Muscle layer of duodenum (tissue), 2 donors: ENCODE results near the gene TIPARP.

ENCODE experiments used
- H3K27ac ChIP-seq: one replicate; pipeline ENCODE4 v1.7.0; 2013; ENCODE audit warnings: mild to moderate bottlenecking, low read length
- H3K27me3 ChIP-seq: one replicate; pipeline ENCODE4 v1.7.0; 2013; ENCODE audit warnings: low read depth, mild to moderate bottlenecking, control low read depth, low read length
- H3K36me3 ChIP-seq, 2 donors: one replicate each; pipeline ENCODE4 v1.7.0; 2013; ENCODE audit warnings: low read length in 2 of 2, control low read depth in 1 of 2, mild to moderate bottlenecking in 1 of 2; ENCODE audit not compliant: insufficient read depth in 2 of 2, control insufficient read depth in 1 of 2
- H3K4me1 ChIP-seq, 2 donors: one replicate each; pipeline ENCODE4 v1.7.0; 2013; ENCODE audit warnings: low read length in 2 of 2, mild to moderate bottlenecking in 2 of 2, control low read depth in 1 of 2, moderate library complexity in 1 of 2; ENCODE audit not compliant: insufficient read depth in 2 of 2, control insufficient read depth in 1 of 2
- H3K4me3 ChIP-seq, 2 donors: one replicate each; pipeline ENCODE4 v1.7.0; 2013; ENCODE audit warnings: low read length in 2 of 2, low read depth in 1 of 2, mild to moderate bottlenecking in 1 of 2
- H3K9me3 ChIP-seq, 2 donors: one replicate each; pipeline ENCODE4 v1.7.0; 2013; ENCODE audit warnings: low read length in 2 of 2, control low read depth in 1 of 2, mild to moderate bottlenecking in 1 of 2; ENCODE audit not compliant: control insufficient read depth in 1 of 2
- donor health status: healthy.

The TIPARP gene

DNA sequence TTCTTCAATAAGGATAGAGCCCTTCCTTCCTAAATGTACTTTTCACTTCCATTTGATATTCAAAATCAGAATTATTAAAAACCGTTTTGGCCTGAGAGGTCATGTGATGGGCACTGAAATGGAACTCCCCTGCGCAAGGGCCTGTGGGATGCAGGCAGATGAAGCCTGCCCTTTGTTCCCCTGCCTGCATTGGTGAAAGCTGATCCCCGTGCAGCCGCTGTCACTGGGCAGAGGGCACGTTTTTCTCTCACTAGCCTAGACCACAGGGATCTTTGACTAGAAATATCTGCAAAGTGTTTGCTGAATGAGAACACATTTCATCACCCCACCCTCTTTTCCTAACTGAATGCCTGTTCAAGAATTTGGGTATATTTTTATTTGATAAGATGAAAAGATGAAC lies 74.9 kb downstream of the TIPARP start:
- no peak overlapping the region for H3K27ac ChIP-seq
- H3K4me1 ChIP-seq: no peaks in the 10 kb centered on the region
- H3K27me3 ChIP-seq: no peaks in the 10 kb centered on the region
- peaks cover 0 to 3% of the 10 kb centered on the region in 2 donors for H3K9me3 ChIP-seq
- no peaks in the 10 kb centered on the region for H3K36me3 ChIP-seq
- H3K4me3 ChIP-seq: no peak overlapping the region

DNA sequence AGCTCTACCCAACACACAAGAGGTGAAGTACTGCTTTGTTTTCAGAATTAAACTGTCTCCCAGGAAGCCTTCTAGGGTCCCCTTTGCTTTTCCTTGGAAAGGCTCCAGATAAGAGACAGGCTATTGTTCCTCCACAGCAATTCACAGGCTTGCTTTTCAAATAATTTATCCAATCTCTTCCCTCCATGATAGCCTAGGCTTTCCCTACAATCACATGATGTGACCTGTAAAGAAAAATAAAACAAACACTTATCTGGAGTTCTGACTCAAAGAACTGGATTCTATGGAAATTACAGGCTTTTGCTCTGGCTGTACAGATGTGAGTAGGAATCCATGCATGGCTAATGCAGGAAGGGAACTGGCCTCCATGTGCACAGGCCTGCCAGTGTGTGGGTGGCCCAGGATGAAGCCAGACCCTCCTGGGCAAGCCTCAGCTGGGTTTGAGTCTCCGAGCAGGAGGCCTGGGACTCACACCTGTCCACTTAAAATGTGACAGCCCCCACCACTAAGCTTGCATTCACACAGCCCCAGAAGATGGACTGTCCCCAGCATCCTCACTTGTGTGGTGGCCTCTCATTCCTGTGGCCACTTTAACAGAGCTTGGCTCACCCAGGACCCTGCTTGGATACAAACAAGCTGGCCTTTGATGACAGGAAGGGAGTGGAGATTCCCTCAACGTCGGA lies 75.9 kb downstream of the TIPARP start:
- Histone ChIP-seq H3K9me3 (peaks cover 0 to 3% of the 10 kb centered on the region in 2 donors), H3K36me3 (no peaks in the 10 kb centered on the region), H3K4me1 (no peaks in the 10 kb centered on the region), H3K27ac (no peak overlapping the region), H3K27me3 (no peaks in the 10 kb centered on the region), H3K4me3 (no peak overlapping the region)

DNA sequence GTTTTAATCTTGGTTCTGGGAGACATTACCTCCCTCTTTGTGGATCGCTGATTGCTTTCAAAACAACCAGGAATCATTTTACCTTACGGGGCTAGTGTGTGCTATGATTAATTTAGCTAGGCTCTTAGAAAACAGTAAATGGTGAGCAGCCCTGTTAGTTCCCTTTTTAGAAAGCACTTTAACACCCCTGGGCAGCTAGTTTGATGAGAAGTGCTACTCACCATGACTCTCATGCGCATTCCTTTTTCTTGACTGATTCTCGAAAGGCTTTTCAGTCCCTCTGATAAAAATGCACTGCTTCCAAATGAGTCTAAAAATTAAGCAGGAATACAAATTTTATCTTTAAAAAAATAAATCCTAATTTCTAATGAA lies 76.5 kb downstream of the TIPARP start:
- H3K36me3 ChIP-seq: no peaks in the 10 kb centered on the region
- no peak overlapping the region for H3K4me3 ChIP-seq
- peaks cover 0 to 3% of the 10 kb centered on the region in 2 donors for H3K9me3 ChIP-seq
- H3K27me3 ChIP-seq: no peaks in the 10 kb centered on the region
- no peak overlapping the region for H3K27ac ChIP-seq
- H3K4me1 ChIP-seq: no peaks in the 10 kb centered on the region

DNA sequence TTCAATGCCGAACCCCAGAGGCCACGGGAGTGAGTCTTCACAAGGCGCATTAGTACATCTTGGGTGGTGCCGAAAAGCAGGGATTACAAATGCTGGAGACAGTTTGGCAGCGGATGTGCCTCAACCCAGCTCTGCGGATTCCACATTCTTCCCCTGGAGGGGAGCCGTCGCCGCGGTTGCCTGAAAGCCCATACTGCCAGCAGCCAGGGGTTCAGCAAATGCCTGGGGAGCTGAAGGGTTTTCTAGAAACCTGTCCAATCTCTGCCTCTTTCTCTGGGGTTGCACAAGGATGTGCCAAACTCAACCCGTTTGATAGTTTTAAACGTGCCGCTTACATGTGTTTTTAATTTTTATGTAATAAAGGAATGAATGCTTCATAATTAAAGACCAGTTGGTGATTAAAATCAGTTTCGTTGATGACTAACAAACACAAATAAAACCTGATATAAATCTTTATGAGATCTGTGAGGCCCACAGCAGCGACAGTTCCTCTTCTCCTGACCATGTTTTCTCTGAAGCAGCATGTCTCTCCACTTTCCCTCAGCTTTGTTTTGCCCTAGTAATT lies 77.2 kb downstream of the TIPARP start:
- Histone ChIP-seq H3K4me3 (no peak overlapping the region), H3K9me3 (peaks cover 0 to 3% of the 10 kb centered on the region in 2 donors), H3K36me3 (no peaks in the 10 kb centered on the region), H3K4me1 (no peaks in the 10 kb centered on the region), H3K27ac (no peak overlapping the region), H3K27me3 (no peaks in the 10 kb centered on the region)
